GM23338 (cell line): Measurements from ENCODE around the gene PACC1. TPM values are rescaled to one million over a fixed set of nuclear protein-coding genes. Genes with fewer than 3 reads are reported as not detected.

Source experiments
- ATAC-seq: fragments of 200-7000 bp; cut with Tn5 transposase; 3 replicates; pipeline ENCODE4 v1.9.1; 2020
- DNase-seq: peaks from one replicate; pipeline ENCODE4 v3.0.0-alpha.2; 2015; ENCODE audit warnings: low spot score
- H2AFZ ChIP-seq: fragments of 200-600 bp; sonication (generic); 2 replicates; pipeline ENCODE4 v1.8.0; 2016; ENCODE audit warnings: antibody characterized with exemption, mild to moderate bottlenecking, moderate library complexity
- H3F3A ChIP-seq: fragments of 200-600 bp; sonication (generic); replicated peaks from 2 replicates; pipeline ENCODE4 v1.8.0; 2017; ENCODE audit warnings: antibody characterized with exemption, mixed run types, low read depth
- H3K27ac ChIP-seq: fragments of 200-600 bp; sonication (generic); 2 replicates; pipeline ENCODE4 v1.6.1; 2016; ENCODE audit warnings: low read depth
- H3K27me3 ChIP-seq: fragments of 200-600 bp; sonication (generic); 2 replicates; pipeline ENCODE4 v1.8.0; 2016; ENCODE audit warnings: mild to moderate bottlenecking, mixed run types, moderate library complexity; ENCODE audit not compliant: insufficient read depth
- H3K36me3 ChIP-seq: fragments of 200-600 bp; sonication (generic); 2 replicates; pipeline ENCODE4 v1.8.0; 2016; ENCODE audit warnings: mild to moderate bottlenecking; ENCODE audit not compliant: insufficient read depth
- H3K4me1 ChIP-seq: fragments of 200-600 bp; sonication (generic); 2 replicates; pipeline ENCODE4 v1.8.0; 2016; ENCODE audit warnings: mild to moderate bottlenecking, moderate library complexity; ENCODE audit not compliant: insufficient read depth
- H3K4me2 ChIP-seq: fragments of 200-600 bp; sonication (generic); 2 replicates; pipeline ENCODE4 v1.7.1; 2017; ENCODE audit warnings: mixed run types
- H3K4me3 ChIP-seq: fragments of 200-600 bp; sonication (generic); 2 replicates; pipeline ENCODE4 v1.6.1; 2016; ENCODE audit warnings: mixed run types
- H3K79me2 ChIP-seq: fragments of 200-600 bp; sonication (generic); replicated peaks from 2 replicates; pipeline ENCODE4 v1.8.0; 2017; ENCODE audit warnings: mild to moderate bottlenecking; ENCODE audit not compliant: insufficient read depth
- H3K9me2 ChIP-seq: fragments of 200-600 bp; sonication (generic); 2 replicates; pipeline ENCODE4 v1.8.0; 2017; ENCODE audit not compliant: insufficient read depth
- H4K20me1 ChIP-seq: fragments of 200-600 bp; sonication (generic); replicated peaks from 2 replicates; pipeline ENCODE4 v1.8.0; 2017; ENCODE audit warnings: mild to moderate bottlenecking; ENCODE audit not compliant: insufficient read depth
- H3K27ac Mint-ChIP-seq: 2 replicates; pipeline ENCODE4 v1.8.0; 2020; ENCODE audit warnings: inconsistent platforms, mild to moderate bottlenecking, moderate library complexity, mixed read lengths
- H3K27me3 Mint-ChIP-seq: 3 replicates; pipeline ENCODE4 v1.8.0; 2022; ENCODE audit warnings: low read depth, mild to moderate bottlenecking, moderate library complexity, mixed read lengths, inconsistent platforms; ENCODE audit not compliant: insufficient read depth, poor library complexity
- H3K36me3 Mint-ChIP-seq: 3 replicates; pipeline ENCODE4 v1.8.0; 2021; ENCODE audit warnings: low read depth, mild to moderate bottlenecking, inconsistent platforms, moderate library complexity, mixed read lengths
- H3K4me1 Mint-ChIP-seq: 3 replicates; pipeline ENCODE4 v1.8.0; 2020; ENCODE audit warnings: mild to moderate bottlenecking, inconsistent platforms, mixed read lengths
- H3K4me3 Mint-ChIP-seq: 3 replicates; pipeline ENCODE4 v1.8.0; 2021; ENCODE audit warnings: moderate library complexity, mild to moderate bottlenecking, inconsistent platforms, mixed read lengths
- H3K9me3 Mint-ChIP-seq: 3 replicates; pipeline ENCODE4 v1.8.0; 2020; ENCODE audit warnings: moderate library complexity, mild to moderate bottlenecking, inconsistent platforms, mixed read lengths
- CREB1 ChIP-seq: fragments of 250-450 bp; sonication (Bioruptor Pico); IDR thresholded peaks from 2 replicates; pipeline ENCODE4 v1.5.0; 2020; ENCODE audit warnings: low read depth, mild to moderate bottlenecking, moderate library complexity
- CTCF ChIP-seq, 2 experiments: fragments of 200-600 bp in 1 of 2; sonication (generic) in 1 of 2; conservative IDR thresholded peaks; 2 replicates each; pipeline versions ENCODE4 v1.5.1 to v1.6.1; 2016 to 2017; ENCODE audit warnings: antibody characterized with exemption in 2 of 2, low read depth in 2 of 2, mild to moderate bottlenecking in 2 of 2, moderate library complexity in 1 of 2
- ETS1 ChIP-seq: IDR thresholded peaks from 2 replicates; pipeline ENCODE4 v1.6.1; 2016; ENCODE audit warnings: antibody characterized with exemption
- EZH2phosphoT487 ChIP-seq: fragments of 200-600 bp; sonication (generic); IDR thresholded peaks from one replicate; pipeline ENCODE4 v1.8.1; 2018; ENCODE audit warnings: antibody characterized with exemption; ENCODE audit not compliant: unreplicated experiment
- JUNB ChIP-seq: IDR thresholded peaks from one replicate; pipeline ENCODE4 v1.6.1; 2016; ENCODE audit warnings: antibody characterized with exemption; ENCODE audit not compliant: unreplicated experiment
- NANOG ChIP-seq: IDR thresholded peaks from 2 replicates; pipeline ENCODE4 v1.6.1; 2016; ENCODE audit warnings: antibody characterized with exemption, borderline replicate concordance
- POLR2AphosphoS5 ChIP-seq: IDR thresholded peaks from 2 replicates; pipeline ENCODE4 v1.6.1; 2016; ENCODE audit warnings: antibody characterized with exemption, low read depth
- REST ChIP-seq: IDR thresholded peaks from one replicate; pipeline ENCODE4 v1.6.1; 2018; ENCODE audit warnings: antibody characterized with exemption; ENCODE audit not compliant: unreplicated experiment
- STAT1 ChIP-seq: IDR thresholded peaks from one replicate; pipeline ENCODE4 v1.6.1; 2016; ENCODE audit warnings: antibody characterized with exemption; ENCODE audit not compliant: unreplicated experiment
- ZNF114 ChIP-seq: fragments of 250-450 bp; sonication (Bioruptor Pico); IDR thresholded peaks from 2 replicates; pipeline ENCODE4 v1.5.0; 2020; ENCODE audit warnings: mild to moderate bottlenecking, moderate library complexity
- ZNF331 ChIP-seq: fragments of 250-450 bp; sonication (Bioruptor Pico); IDR thresholded peaks from 2 replicates; pipeline ENCODE4 v1.5.0; 2020; ENCODE audit warnings: low read depth, mild to moderate bottlenecking, moderate library complexity
- ZNF462 ChIP-seq: fragments of 250-450 bp; sonication (Bioruptor Pico); IDR thresholded peaks from 2 replicates; pipeline ENCODE4 v1.5.0; 2020; ENCODE audit warnings: mild to moderate bottlenecking, moderate library complexity
- polyA plus RNA-seq: library from polyadenylated mRNA; unstranded; fragments of >200 nt; fragmentation: Nextera tagmentation; extraction: Ambion mirVana; gene quantifications from 2 replicates; pipeline ENCODE4 v1.2.1, GENCODE V29; 2016
- total RNA-seq: library from RNA; depleted of rRNA; stranded (reverse); fragments of >200 nt; shearing (Covaris generic); gene quantifications from 2 replicates; pipeline ENCODE4 v1.2.3, GENCODE V29; 2014

Gene PACC1
- total and polyA plus RNA-seq, 2 experiments from 2014 or later = 17.1 to 18.0 TPM

- TF ChIP-seq EZH2phosphoT487 = no peak
- TF ChIP-seq CREB1 (CRISPR knock-in tag) = no peak
- no peak for TF ChIP-seq ZNF331
- TF ChIP-seq STAT1 = no peak
- no peak for TF ChIP-seq JUNB
- no peak for TF ChIP-seq POLR2AphosphoS5
- no peak for TF ChIP-seq REST
- no peak for TF ChIP-seq ZNF114 (CRISPR knock-in tag)
Observed at GRCh38 chr1:212415107-212415841, 588 bp upstream of the PACC1 start (continued).

- H3K27ac Mint-ChIP-seq = 0 out of 2 replicates have a peak overlapping the region, but pooled peaks have one; percentile 1
- H3K27me3 Mint-ChIP-seq = peaks cover 13% of the 10 kb centered on the region
- Histone ChIP-seq H3K36me3 (peaks cover 16% of the 10 kb centered on the region; the same call in 1 of the 2 replicates), H3K79me2 (peaks cover 28% of the 10 kb centered on the region), H3K27me3 (peaks cover 5% of the 10 kb centered on the region), H3K4me3 (peak overlapping the region; percentile 79), H3K9me2 (no peaks in the 10 kb centered on the region), H3K4me2 (peak overlapping the region; percentile 96), H3K4me1 (peaks cover 19% of the 10 kb centered on the region), H4K20me1 (peaks cover 22% of the 10 kb centered on the region; the same call in 1 of the 2 replicates), H3K27ac (no peak overlapping the region), H3F3A (0 out of 2 replicates have a peak, but pooled peaks cover 5% of the 10 kb centered on the region), H2AFZ (peak overlapping the region; percentile 67)
- H3K9me3 Mint-ChIP-seq = no peaks in the 10 kb centered on the region; the same call in 2 of the 3 replicates
- peak overlapping the region; percentile 86 for H3K4me3 Mint-ChIP-seq
- ATAC-seq (peak; percentile 5), DNase-seq (no peak)
- TF ChIP-seq CTCF (conservative IDR thresholded peaks at IDR 0.05; ENCODE audit: low read depth in 2 of 2) (no peak), ZNF114 (CRISPR knock-in tag) (no peak), CREB1 (CRISPR knock-in tag) (no peak), NANOG (no peak), ZNF462 (CRISPR knock-in tag) (no peak), ETS1 (no peak)
- H3K4me1 Mint-ChIP-seq = peaks cover 30% of the 10 kb centered on the region
- peaks cover 31% of the 10 kb centered on the region for H3K36me3 Mint-ChIP-seq
Observed at GRCh38 chr1:212413902-212414327, 771 bp downstream of the PACC1 start.
